ENCODE data around the gene SNX20. TPM values are rescaled to one million over a fixed set of nuclear protein-coding genes. Genes with fewer than 3 reads are reported as not detected.
A peak's percentile ranks its signal among the peaks of the same experiment; 100 is the strongest.

SNX20 gene
- total RNA-seq, 1 donor from 2014 or later, result 0.16 TPM

- DNase-seq, result no peak
Measured at GRCh38 chr16:50679676-50680555, 1.2 kb downstream of the SNX20 start.

- no peak for DNase-seq
Measured at GRCh38 chr16:50679266-50679665, 1.8 kb downstream of the SNX20 start.

- DNase-seq, result no peak
Measured at GRCh38 chr16:50678531-50678930, 2.6 kb downstream of the SNX20 start.

- DNase-seq, result no peak
Measured at GRCh38 chr16:50677351-50677750, 3.8 kb downstream of the SNX20 start.

- DNase-seq, result no peak
Measured at GRCh38 chr16:50676684-50677225, 4.4 kb downstream of the SNX20 start.

GRCh38 chr16:50675686-50676610 is 5.2 kb downstream of the SNX20 start:
- no peak for DNase-seq

- DNase-seq, result no peak
Measured at GRCh38 chr16:50674831-50675230, 6.3 kb downstream of the SNX20 start.

GRCh38 chr16:50673496-50674275 is 7.4 kb downstream of the SNX20 start:
- DNase-seq, result no peak

- DNase-seq, result no peak
Measured at GRCh38 chr16:50671644-50672260, 9.4 kb downstream of the SNX20 start.

GRCh38 chr16:50670476-50670875 is 10.6 kb downstream of the SNX20 start:
- no peak for DNase-seq

- DNase-seq, result no peak
Measured at GRCh38 chr16:50669741-50670140, 11.4 kb downstream of the SNX20 start.

- no peak for DNase-seq
Measured at GRCh38 chr16:50668368-50669008, 12.6 kb downstream of the SNX20 start.

- no peak for DNase-seq
Measured at GRCh38 chr16:50667497-50668367, 13.4 kb downstream of the SNX20 start.

GRCh38 chr16:50666658-50667496 is 14.2 kb downstream of the SNX20 start:
- no peak for DNase-seq

- peak; percentile 54 for DNase-seq
Measured at GRCh38 chr16:50665128-50665878, 15.8 kb downstream of the SNX20 start.

- no peak for DNase-seq
Measured at GRCh38 chr16:50664270-50664669, 16.8 kb downstream of the SNX20 start.

GRCh38 chr16:50662306-50662940 is 18.7 kb downstream of the SNX20 start:
- DNase-seq, result no peak

- no peak for DNase-seq
Measured at GRCh38 chr16:50659806-50660205, 21.3 kb downstream of the SNX20 start.
